HG03175 (cell line): ENCODE results near the gene TRIM6.
"Not testable (repeated sequence)": the region's sequence is repeated elsewhere in the genome, so short reads cannot be mapped to it uniquely, and the experiment has no call there.

ENCODE experiments used
- ATAC-seq: cut with Tn5 transposase; IDR thresholded peaks from one replicate; pipeline ENCODE4 v1.9.1; 2021; ENCODE audit warnings: mild to moderate bottlenecking, moderate library complexity; ENCODE audit not compliant: unreplicated experiment

Gene TRIM6, protein sequence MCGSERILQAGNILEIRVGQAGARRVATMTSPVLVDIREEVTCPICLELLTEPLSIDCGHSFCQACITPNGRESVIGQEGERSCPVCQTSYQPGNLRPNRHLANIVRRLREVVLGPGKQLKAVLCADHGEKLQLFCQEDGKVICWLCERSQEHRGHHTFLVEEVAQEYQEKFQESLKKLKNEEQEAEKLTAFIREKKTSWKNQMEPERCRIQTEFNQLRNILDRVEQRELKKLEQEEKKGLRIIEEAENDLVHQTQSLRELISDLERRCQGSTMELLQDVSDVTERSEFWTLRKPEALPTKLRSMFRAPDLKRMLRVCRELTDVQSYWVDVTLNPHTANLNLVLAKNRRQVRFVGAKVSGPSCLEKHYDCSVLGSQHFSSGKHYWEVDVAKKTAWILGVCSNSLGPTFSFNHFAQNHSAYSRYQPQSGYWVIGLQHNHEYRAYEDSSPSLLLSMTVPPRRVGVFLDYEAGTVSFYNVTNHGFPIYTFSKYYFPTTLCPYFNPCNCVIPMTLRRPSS

DNA sequence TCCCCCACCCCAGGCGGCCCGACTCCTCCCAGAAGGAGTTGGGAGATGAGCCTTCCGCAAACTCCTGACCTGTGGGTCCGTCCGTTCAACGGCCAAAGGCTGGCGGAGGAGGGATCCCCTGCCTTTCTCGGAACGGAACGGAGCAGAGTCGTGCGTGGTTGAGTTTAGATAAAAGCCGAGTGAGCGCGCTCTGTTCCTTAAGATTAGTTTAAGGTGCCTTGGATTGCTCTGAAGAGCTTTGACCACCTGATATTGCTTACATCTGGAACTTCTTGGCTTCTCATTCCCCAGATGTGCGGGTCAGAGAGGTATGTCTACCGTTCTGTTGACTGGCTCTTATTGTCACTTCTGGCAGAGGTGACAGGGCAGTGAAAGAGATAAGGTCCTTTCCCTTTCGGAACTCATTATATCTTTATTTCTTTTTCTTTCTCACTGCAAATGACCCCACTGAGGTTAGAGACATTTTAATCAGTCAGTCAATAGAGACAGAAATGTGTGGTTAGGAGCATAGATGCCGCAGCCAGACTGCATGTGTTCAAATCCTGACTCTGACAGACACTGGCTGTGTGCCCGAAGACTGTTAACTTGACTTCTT, at the start of gene TRIM6:
TRIM6 (plus strand) TSS at position 31 of the 595 bp plus-strand sequence; CDS start at position 292, 261 bp downstream.
- ATAC-seq: peak; percentile 44

DNA sequence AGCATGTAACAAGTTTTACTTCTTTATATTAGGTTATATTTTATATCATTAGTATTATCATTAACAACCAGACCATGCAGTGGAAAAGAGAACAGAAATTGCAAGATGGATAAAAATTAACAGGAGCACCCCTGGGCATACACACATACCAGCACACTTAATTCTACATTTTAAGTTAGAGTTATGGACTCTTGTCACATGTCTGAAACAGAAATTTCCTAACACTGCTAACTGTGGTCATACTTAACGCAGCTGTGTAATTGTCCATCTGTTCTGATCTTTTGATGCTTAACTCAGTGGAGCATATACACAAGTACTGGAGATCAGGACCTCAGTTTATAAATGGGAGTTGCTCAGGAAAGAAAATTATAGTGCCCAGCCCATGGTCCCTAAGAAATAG, 48.5 kb upstream of the TRIM6 start:
- peak; percentile 69 for ATAC-seq

DNA sequence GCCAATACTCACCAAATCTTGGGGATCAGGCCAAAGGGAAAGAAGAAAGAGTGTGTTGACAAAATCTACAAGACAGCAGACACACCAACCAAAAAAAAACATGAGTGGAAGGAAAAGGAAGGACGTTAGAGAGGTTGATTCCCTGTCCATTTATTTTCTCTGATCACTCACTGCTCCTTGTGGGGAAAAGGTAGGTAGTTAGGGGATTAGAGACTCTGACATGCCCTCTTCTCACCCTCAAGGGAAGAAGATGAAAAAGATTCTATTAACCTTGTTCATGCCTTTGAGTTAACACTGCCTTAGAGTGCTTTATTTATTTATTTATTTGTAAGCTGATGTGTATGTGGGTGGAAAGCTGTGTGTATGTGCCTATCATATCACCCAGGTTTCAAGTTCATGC, 48.0 kb upstream of the TRIM6 start, which contains the start of gene OR52H1:
OR52H1 (minus strand) TSS at position 101 of the 400 bp plus-strand sequence. CDS start 3,035 bp downstream, outside the sequence.
- ATAC-seq: no peak

GRCh38 chr11:5550440-5551095, 45.9 kb upstream of the TRIM6 start:
- peak; percentile 68 for ATAC-seq

DNA sequence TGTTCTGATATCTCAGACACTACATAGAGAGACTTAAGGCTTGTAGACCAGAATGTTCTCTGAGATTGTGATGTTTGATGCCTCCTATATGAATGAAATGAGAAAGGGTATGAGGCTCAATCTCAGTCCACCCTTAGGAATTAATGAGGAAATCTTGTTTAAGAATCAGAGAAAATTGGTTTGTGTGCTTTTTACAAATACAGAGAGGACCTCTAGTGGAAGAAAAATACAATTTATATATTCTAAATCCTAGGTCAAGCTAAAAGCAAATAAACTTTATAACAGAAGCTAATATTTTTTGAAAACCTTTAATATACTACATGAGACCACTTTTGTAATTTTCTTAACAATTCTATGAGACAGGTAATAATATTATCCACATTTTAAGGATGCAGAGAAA, 43.1 kb upstream of the TRIM6 start:
- ATAC-seq: no peak

GRCh38 chr11:5556596-5557188, 39.7 kb upstream of the TRIM6 start:
- no peak for ATAC-seq

- no peak for ATAC-seq
Observed at GRCh38 chr11:5557751-5558150, 38.7 kb upstream of the TRIM6 start.

GRCh38 chr11:5564259-5565019, 32.0 kb upstream of the TRIM6 start:
- no peak for ATAC-seq

DNA sequence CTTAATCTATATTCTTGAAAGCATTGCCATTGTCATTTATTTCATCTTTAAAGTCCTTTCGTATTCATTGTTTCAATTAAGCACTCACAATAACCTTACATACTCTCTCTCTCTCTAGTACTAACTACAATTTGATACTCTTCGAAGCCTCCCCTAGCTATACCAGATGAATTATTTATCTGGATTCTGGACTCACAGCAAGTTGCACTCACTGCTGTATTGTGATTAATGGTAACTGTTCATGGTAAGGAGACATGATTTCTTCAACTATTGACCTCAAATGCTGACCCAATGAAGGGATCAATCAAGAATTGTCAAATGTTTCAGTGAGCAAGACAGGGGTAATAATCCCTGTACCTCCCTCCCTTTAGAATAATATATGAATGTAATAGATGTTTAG, 21.8 kb upstream of the TRIM6 start:
- ATAC-seq: no peak

DNA sequence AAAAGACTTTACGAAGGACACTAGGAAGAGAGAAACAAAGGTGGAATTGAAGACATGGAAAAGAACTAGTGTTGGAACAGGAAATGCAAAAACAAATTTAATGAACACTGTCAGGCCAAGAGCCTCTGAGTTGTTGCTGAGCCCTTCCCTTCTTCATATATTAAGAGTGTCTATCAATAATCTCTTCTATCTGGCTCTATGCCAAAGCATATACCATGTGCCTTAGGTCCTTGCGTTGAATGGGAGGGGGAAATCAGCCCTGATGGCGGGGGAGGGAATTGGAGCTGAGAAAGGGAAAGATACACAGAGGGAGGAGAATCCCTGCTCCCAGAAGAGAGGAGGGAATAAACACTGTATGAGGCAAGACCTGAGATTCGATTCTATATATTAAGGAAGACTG, 21.3 kb upstream of the TRIM6 start:
- no peak for ATAC-seq

DNA sequence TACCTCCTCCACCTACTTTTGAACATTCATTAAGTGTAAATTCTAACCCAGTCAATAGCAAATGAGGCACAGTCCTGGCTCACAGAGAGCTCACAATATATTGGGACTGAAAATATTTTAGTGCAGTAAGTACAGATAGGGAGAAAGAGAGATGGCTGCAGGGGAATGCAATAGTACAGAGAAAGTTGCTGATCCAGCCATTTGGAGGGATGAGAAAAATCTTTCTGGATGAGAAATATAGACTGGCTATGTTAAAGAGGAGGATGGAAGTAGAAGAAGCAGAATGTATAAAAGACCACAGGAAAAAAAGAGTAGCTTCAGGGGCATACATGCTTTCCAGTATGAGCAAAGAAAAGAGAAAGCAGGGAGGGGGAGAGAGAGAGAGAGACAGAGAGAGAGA, 19.3 kb upstream of the TRIM6 start:
- ATAC-seq: no peak

- no peak for ATAC-seq
Observed at GRCh38 chr11:5580577-5580976, 15.9 kb upstream of the TRIM6 start, which contains the start of gene OR52B6. OR52B6 (plus strand) TSS chr11:5580877; CDS start chr11:5580877, 0 bp downstream.

DNA sequence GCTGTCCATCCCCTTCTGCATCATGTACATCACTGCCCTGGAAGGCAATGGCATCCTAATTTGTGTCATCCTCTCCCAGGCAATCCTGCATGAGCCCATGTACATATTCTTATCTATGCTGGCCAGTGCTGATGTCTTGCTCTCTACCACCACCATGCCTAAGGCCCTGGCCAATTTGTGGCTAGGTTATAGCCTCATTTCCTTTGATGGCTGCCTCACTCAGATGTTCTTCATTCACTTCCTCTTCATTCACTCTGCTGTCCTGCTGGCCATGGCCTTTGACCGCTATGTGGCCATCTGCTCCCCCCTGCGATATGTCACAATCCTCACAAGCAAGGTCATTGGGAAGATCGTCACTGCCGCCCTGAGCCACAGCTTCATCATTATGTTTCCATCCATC, 15.4 kb upstream of the TRIM6 start:
- no peak for ATAC-seq

DNA sequence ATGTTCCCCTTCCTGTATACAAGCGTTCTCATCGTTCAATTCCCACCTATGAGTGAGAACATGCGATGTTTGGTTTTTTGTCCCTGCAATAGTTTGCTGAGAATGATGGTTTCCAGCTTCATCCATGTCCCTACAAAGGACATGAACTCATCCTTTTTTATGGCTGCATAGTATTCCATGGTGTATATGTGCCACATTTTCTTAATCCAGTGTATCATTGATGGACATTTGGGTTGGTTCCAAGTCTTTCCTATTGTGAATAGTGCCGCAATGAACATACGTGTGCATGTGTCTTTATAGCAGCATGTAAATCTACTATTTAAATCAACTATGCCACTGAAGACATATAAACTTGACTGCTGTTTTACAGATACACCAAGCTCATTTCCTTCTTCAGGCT, 12.0 kb upstream of the TRIM6 start:
- not testable (repeated sequence) for ATAC-seq

GRCh38 chr11:5589906-5590305, 6.5 kb upstream of the TRIM6 start:
- ATAC-seq: not testable (repeated sequence)

DNA sequence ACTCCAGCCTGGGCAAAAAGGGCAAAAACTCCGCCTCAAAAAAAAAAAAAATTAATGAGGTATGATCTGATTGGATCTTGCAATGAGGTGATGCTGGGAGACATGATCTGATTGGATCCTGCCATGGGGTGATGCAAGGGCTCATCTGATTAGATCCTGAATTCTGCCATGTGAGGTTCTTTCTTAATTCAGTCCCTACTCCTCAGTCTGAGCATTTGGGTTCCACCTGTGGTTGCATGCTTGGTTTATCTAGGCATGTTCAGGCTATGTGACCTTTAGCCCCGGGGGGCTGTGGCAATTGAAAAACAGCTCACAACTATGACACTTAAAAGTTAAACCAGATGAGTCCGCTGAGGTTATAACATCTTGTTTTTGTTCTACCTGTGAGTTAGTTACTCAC, 4.8 kb upstream of the TRIM6 start:
- ATAC-seq: no peak

DNA sequence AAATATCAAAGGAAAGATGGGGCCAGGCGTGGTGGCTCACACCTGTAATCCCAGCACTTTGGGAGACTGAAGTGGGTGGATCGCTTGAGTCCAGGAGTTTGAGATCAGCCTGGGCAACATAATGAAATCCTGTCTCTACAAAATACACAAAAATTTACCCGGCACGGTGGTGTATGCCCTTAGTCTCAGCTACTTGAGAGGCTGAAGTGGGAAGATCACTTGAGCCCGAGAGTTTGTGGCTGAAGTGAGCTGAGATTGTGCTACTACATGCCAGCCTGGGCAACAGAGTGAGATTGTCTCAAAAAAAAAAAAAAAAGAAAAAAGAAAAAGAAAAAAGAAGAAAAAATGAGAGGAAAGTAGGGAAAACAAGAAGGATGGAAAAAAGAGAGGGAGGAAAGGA, 3.8 kb upstream of the TRIM6 start:
- ATAC-seq: no peak

GRCh38 chr11:5593146-5593545, 3.3 kb upstream of the TRIM6 start:
- no peak for ATAC-seq

DNA sequence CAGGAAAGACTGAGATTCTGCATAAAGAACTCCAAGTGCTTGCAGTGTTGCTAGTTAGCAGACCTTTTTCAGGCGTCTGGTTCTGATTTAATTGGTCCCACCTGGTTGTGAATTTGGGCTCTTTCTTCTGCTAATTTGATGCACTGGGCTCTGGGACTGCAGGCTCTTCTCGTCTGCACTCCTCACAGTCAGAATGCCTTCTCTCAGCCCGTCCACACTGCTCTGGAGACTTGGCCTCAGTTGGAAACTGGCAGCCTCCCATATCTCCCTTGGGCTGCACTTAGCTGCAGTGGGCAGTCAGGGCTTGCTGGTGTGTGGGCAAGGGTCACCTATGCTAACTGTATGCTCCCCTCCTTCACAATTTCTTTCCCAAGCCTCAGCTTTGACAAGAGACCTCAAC, 1.5 kb downstream of the TRIM6 start:
- ATAC-seq: no peak

DNA sequence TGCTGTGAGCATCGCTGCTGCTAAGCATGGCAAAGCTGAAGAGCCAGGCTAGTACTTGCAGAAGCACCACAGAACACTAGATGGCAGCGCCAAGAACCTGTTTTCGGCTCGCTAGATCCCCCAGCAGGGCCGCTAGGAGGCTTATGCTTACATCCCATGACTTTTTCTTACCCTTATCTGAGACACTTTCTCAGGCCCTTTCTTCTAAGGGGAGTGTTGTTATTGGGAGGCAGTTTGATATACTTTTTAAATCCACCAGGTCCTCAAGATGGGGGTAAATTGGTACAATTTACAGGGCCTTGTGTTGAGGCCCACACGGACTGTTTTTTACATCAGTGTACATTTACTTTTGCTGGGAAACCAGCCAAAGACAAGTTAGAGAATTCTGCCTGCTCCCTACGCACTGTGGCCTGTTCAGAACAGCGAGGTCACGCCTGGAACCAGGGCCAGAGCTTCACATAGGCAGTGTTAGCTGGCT, 4.0 kb downstream of the TRIM6 start:
- ATAC-seq: peak; percentile 82
